Measurements from ENCODE around the gene ATL1.
A peak's percentile ranks its signal among the peaks of the same experiment; 100 is the strongest.

The ATL1 gene

DNA sequence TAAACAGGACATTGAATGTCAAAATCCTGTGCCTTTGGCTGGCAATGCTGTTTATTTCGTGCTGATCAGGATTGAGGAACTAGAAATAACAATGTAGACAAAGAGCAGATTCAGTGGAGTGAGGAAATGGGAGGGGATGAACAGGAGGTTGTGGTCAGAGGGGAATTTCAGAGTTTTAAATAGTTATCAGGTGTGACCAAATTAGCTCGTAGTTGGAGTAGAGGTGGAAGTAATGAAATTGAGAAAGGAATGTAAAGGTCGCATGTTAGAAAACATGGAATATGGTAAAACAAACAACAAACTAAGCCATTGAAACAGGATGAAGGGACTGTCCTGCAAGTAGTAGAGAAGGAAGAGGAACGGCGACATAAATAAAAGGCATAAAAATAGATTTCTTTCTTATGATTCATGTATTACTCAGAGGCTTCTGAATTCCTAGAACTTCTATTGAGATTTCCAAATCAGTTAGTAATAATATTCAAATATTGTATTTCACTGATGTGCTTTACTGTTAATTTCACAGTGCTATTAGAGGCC, 117.7 kb downstream of the ATL1 start:
- Histone ChIP-seq H3K9me2 (replicated peaks; ENCODE audit: control insufficient read depth, low read length) (no peaks in the 10 kb centered on the region), H3K4me1 (ENCODE audit: control insufficient read depth, low read length) (peaks cover 27% of the 10 kb centered on the region), H3K4me2 (ENCODE audit: low read length) (peak overlapping the region; percentile 85), H3K9me3 (ENCODE audit: control insufficient read depth, insufficient read depth, low read length) (no peaks in the 10 kb centered on the region), H3F3A (ENCODE audit: control insufficient read depth, insufficient read depth) (no peaks in the 10 kb centered on the region), H3K79me2 (ENCODE audit: control insufficient read depth, low read length) (no peaks in the 10 kb centered on the region), H4K20me1 (ENCODE audit: control insufficient read depth, insufficient read depth, low read depth, low read length) (no peaks in the 10 kb centered on the region), H3K4me3 (ENCODE audit: low read length) (peak overlapping the region; percentile 63), H3K27ac (ENCODE audit: low read depth, low read length) (peak overlapping the region; percentile 53), H3K27me3 (ENCODE audit: control insufficient read depth, low read length) (no peaks in the 10 kb centered on the region), H3K36me3 (ENCODE audit: control insufficient read depth, low read length) (no peaks in the 10 kb centered on the region)
- TF ChIP-seq, protein P1, sequence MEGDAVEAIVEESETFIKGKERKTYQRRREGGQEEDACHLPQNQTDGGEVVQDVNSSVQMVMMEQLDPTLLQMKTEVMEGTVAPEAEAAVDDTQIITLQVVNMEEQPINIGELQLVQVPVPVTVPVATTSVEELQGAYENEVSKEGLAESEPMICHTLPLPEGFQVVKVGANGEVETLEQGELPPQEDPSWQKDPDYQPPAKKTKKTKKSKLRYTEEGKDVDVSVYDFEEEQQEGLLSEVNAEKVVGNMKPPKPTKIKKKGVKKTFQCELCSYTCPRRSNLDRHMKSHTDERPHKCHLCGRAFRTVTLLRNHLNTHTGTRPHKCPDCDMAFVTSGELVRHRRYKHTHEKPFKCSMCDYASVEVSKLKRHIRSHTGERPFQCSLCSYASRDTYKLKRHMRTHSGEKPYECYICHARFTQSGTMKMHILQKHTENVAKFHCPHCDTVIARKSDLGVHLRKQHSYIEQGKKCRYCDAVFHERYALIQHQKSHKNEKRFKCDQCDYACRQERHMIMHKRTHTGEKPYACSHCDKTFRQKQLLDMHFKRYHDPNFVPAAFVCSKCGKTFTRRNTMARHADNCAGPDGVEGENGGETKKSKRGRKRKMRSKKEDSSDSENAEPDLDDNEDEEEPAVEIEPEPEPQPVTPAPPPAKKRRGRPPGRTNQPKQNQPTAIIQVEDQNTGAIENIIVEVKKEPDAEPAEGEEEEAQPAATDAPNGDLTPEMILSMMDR (IDR thresholded peaks at IDR 0.05; ENCODE audit: low read depth, low read length, poor library complexity, severe bottlenecking), result no peak
- TF ChIP-seq EZH2phosphoT487 (IDR thresholded peaks at IDR 0.05; ENCODE audit: borderline replicate concordance, low read length), result no peak

DNA sequence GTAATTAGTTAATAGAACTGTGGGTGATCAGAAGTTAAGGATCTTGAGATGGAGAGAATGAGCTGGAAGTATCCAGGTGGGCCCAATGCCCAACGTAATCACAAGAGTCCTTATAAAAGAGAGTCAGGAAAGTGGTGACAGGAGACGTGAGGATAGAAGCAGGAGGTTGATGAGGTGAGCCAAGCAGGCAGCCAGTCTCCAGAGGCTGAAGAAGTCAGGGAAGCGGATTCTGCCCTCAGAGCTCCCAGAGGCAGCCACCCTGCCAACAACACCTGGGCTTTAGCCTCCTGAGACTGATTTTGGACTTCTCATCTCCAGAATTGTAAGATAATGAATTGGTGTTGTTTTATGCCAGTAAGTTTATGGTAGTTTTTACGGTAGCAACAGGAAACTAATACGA, 118.2 kb downstream of the ATL1 start:
- TF ChIP-seq, protein P1 (IDR thresholded peaks at IDR 0.05; ENCODE audit: low read depth, low read length, poor library complexity, severe bottlenecking), result no peak
- TF ChIP-seq EZH2phosphoT487 (IDR thresholded peaks at IDR 0.05; ENCODE audit: borderline replicate concordance, low read length), result no peak
- Histone ChIP-seq H3K27me3 (ENCODE audit: control insufficient read depth, low read length) (no peaks in the 10 kb centered on the region), H3K27ac (ENCODE audit: low read depth, low read length) (no peak overlapping the region), H3K79me2 (ENCODE audit: control insufficient read depth, low read length) (no peaks in the 10 kb centered on the region), H3K4me2 (ENCODE audit: low read length) (peak overlapping the region; percentile 85), H3K4me3 (ENCODE audit: low read length) (peak overlapping the region; percentile 63), H3K4me1 (ENCODE audit: control insufficient read depth, low read length) (peaks cover 27% of the 10 kb centered on the region), H3K9me3 (ENCODE audit: control insufficient read depth, insufficient read depth, low read length) (no peaks in the 10 kb centered on the region), H3F3A (ENCODE audit: control insufficient read depth, insufficient read depth) (no peaks in the 10 kb centered on the region), H3K36me3 (ENCODE audit: control insufficient read depth, low read length) (no peaks in the 10 kb centered on the region), H4K20me1 (ENCODE audit: control insufficient read depth, insufficient read depth, low read depth, low read length) (no peaks in the 10 kb centered on the region), H3K9me2 (replicated peaks; ENCODE audit: control insufficient read depth, low read length) (no peaks in the 10 kb centered on the region)

DNA sequence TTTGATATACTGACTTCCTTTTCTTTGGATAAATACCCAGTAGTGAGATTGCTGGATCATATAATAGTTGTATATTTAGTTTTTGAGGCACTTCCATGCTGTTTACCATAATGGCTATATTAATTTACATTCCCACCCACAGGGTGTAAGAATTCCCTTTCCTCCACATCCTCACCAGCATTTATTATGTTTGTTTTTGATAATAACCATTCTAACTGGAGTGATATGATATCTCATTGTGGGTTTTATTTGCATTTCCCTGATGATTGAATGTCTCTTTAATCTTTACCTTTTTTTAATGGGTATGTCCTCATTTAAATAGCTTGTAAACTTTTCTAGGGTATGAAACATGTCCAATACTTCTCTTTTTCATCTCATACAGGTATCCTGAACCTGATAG, 119.7 kb downstream of the ATL1 start:
- Histone ChIP-seq H3F3A (ENCODE audit: control insufficient read depth, insufficient read depth) (no peaks in the 10 kb centered on the region), H3K4me3 (ENCODE audit: low read length) (no peak overlapping the region), H4K20me1 (ENCODE audit: control insufficient read depth, insufficient read depth, low read depth, low read length) (no peaks in the 10 kb centered on the region), H3K9me3 (ENCODE audit: control insufficient read depth, insufficient read depth, low read length) (no peaks in the 10 kb centered on the region), H3K9me2 (replicated peaks; ENCODE audit: control insufficient read depth, low read length) (no peaks in the 10 kb centered on the region), H3K36me3 (ENCODE audit: control insufficient read depth, low read length) (no peaks in the 10 kb centered on the region), H3K4me1 (ENCODE audit: control insufficient read depth, low read length) (peaks cover 27% of the 10 kb centered on the region), H3K27ac (ENCODE audit: low read depth, low read length) (no peak overlapping the region), H3K4me2 (ENCODE audit: low read length) (no peak overlapping the region), H3K27me3 (ENCODE audit: control insufficient read depth, low read length) (no peaks in the 10 kb centered on the region), H3K79me2 (ENCODE audit: control insufficient read depth, low read length) (no peaks in the 10 kb centered on the region)
- TF ChIP-seq EZH2phosphoT487 (IDR thresholded peaks at IDR 0.05; ENCODE audit: borderline replicate concordance, low read length), result no peak
- TF ChIP-seq, protein P1 (IDR thresholded peaks at IDR 0.05; ENCODE audit: low read depth, low read length, poor library complexity, severe bottlenecking), result no peak
